ENCODE measurements around the gene HOMEZ. TPM values are rescaled to one million over a fixed set of nuclear protein-coding genes. Genes with fewer than 3 reads are reported as not detected.
A peak's percentile ranks its signal among the peaks of the same experiment; 100 is the strongest.

The HOMEZ gene
- polyA plus RNA-seq, 1 of the 3 experiments (the other 2 are of a cell fraction), result 7.7 TPM

GRCh38 chr14:23307146-23307530, 21.2 kb upstream of the HOMEZ start:
- no peak for TF ChIP-seq ZBTB33 (IDR thresholded peaks at IDR 0.05; ENCODE audit: borderline replicate concordance, low read depth)
- no peak for TF ChIP-seq MAX (IDR thresholded peaks at IDR 0.05; ENCODE audit: low read depth)
- TF ChIP-seq IRF3 (IDR thresholded peaks at IDR 0.05; ENCODE audit: low read depth, low read length), result no peak
- no peak for TF ChIP-seq EP300 (IDR thresholded peaks at IDR 0.05; ENCODE audit: borderline replicate concordance in 1 of 2, low read depth in 1 of 2, low read length in 1 of 2)
- Histone ChIP-seq H3K9ac (peak overlapping the region; percentile 95), H3K4me1 (ENCODE audit: control insufficient read depth in 1 of 2, insufficient read depth in 2 of 2, low read depth in 1 of 2, low read length in 1 of 2) (peaks cover 13 to 31% of the 10 kb centered on the region in 2 experiments), H3K27me3 (ENCODE audit: insufficient read depth) (no peaks in the 10 kb centered on the region), H3K9me3 (no peaks in the 10 kb centered on the region), H3K79me2 (ENCODE audit: insufficient read depth) (peaks cover 57% of the 10 kb centered on the region), H3K9me2 (no peaks in the 10 kb centered on the region), H2AFZ (ENCODE audit: low read depth) (no peak overlapping the region), H3K4me3 (ENCODE audit: low read depth in 2 of 2, low read length in 1 of 2) (peak overlapping the region; percentile 93 to 97), H3F3A (replicated peaks; ENCODE audit: insufficient read depth) (peaks cover 21% of the 10 kb centered on the region), H3K27ac (ENCODE audit: low read depth in 2 of 2, low read length in 1 of 2) (peak overlapping the region; percentile 76 to 91), H4K20me1 (ENCODE audit: insufficient read depth) (peaks cover 12% of the 10 kb centered on the region; the same call in 1 of the 2 replicates), H3K4me2 (peak overlapping the region; percentile 96), H3K36me3 (replicated peaks in 1 of 2; ENCODE audit: control insufficient read depth in 1 of 2, insufficient read depth in 2 of 2, low read length in 1 of 2) (peaks cover 28 to 32% of the 10 kb centered on the region in 2 experiments)
- 5% methylated on average over 5 of the region's 5 CpGs for WGBS (ENCODE audit: low lambda C conversion rate)
- CTCF ChIA-PET, result interaction anchor here (0.9 to 3.6 kb wide), 6 partner anchors 13 to 58 kb away, joined by 3 to 12 read pairs (median 4); partner anchors contain the start of genes EFS, HOMEZ and PABPN1
- POLR2A ChIA-PET, result interaction anchor here (0.7 to 3.9 kb wide), 3 partner anchors 14 to 59 kb away, joined by 3 to 34 read pairs (median 4); partner anchors contain the start of genes HOMEZ and PABPN1
- DNase-seq, result no peak

GRCh38 chr14:23306412-23307145, 20.6 kb upstream of the HOMEZ start, which contains the start of gene BCL2L2:
BCL2L2 (plus strand) TSS chr14:23306833; CDS start chr14:23307768, 935 bp downstream.
- DNase-seq, result peak; percentile 91
- Histone ChIP-seq H3K9me3 (no peaks in the 10 kb centered on the region), H3K36me3 (replicated peaks in 1 of 2; ENCODE audit: control insufficient read depth in 1 of 2, insufficient read depth in 2 of 2, low read length in 1 of 2) (peaks cover 23 to 31% of the 10 kb centered on the region in 2 experiments), H3K27ac (ENCODE audit: low read depth in 2 of 2, low read length in 1 of 2) (peak within 1 kb of the TSS; percentile 76 to 93), H2AFZ (ENCODE audit: low read depth) (peak within 1 kb of the TSS; percentile 93), H4K20me1 (ENCODE audit: insufficient read depth) (peaks cover 12% of the 10 kb centered on the region; the same call in 1 of the 2 replicates), H3K4me1 (ENCODE audit: control insufficient read depth in 1 of 2, insufficient read depth in 2 of 2, low read depth in 1 of 2, low read length in 1 of 2) (peaks cover 13 to 31% of the 10 kb centered on the region in 2 experiments), H3K79me2 (ENCODE audit: insufficient read depth) (peaks cover 52% of the 10 kb centered on the region), H3K9ac (peak within 1 kb of the TSS; percentile 95), H3K9me2 (no peaks in the 10 kb centered on the region), H3K4me2 (peak within 1 kb of the TSS; percentile 96), H3K27me3 (ENCODE audit: insufficient read depth) (no peaks in the 10 kb centered on the region), H3K4me3 (ENCODE audit: low read depth in 2 of 2, low read length in 1 of 2) (peak within 1 kb of the TSS; percentile 93 to 97), H3F3A (replicated peaks; ENCODE audit: insufficient read depth) (peaks cover 21% of the 10 kb centered on the region)
- CTCF ChIA-PET, result interaction anchor here (0.9 to 3.6 kb wide), 8 partner anchors 12 to 58 kb away, joined by 3 to 12 read pairs (median 4); partner anchors contain the start of genes EFS, HOMEZ and PABPN1
- POLR2A ChIA-PET, result interaction anchor here (0.7 to 3.9 kb wide), 3 partner anchors 15 to 59 kb away, joined by 3 to 34 read pairs (median 4); partner anchors contain the start of genes HOMEZ and PABPN1
- under 1% methylated on average over 19 of the region's 24 CpGs for WGBS (ENCODE audit: low lambda C conversion rate)
- TF ChIP-seq POLR2AphosphoS5 (IDR thresholded peaks at IDR 0.05; ENCODE audit: low read depth, low read length), result peak; percentile 87
- no peak for TF ChIP-seq FOXJ3 (CRISPR knock-in tag; IDR thresholded peaks at IDR 0.05)
- peak; percentile 82 for TF ChIP-seq MXI1 (IDR thresholded peaks at IDR 0.05; ENCODE audit: low read depth, low read length)
- TF ChIP-seq MAX (IDR thresholded peaks at IDR 0.05; ENCODE audit: low read depth), result peak; percentile 67
- peak; percentile 72 for TF ChIP-seq YY1 (IDR thresholded peaks at IDR 0.05; ENCODE audit: low read depth)
- TF ChIP-seq RAD21 (IDR thresholded peaks at IDR 0.05; ENCODE audit: low read length), result no peak
- TF ChIP-seq NFIC (IDR thresholded peaks at IDR 0.05; ENCODE audit: borderline replicate concordance), result no peak; the same call in 1 of the 2 replicates
- TF ChIP-seq USF1 (IDR thresholded peaks at IDR 0.05; ENCODE audit: borderline replicate concordance, low read depth), result no peak
- TF ChIP-seq SIN3A (IDR thresholded peaks at IDR 0.05; ENCODE audit: borderline replicate concordance, low read depth, low read length), result peak; percentile 84; the same call in 1 of the 2 replicates
- TF ChIP-seq EP300 (IDR thresholded peaks at IDR 0.05; ENCODE audit: borderline replicate concordance in 1 of 2, low read depth in 1 of 2, low read length in 1 of 2), result peak in 1 of 2 experiments; percentile 57; a peak in 1 of 4 replicates
- no peak for TF ChIP-seq FOXM1 (IDR thresholded peaks at IDR 0.05; ENCODE audit: low read depth)
- no peak for TF ChIP-seq REST (IDR thresholded peaks at IDR 0.05; ENCODE audit: low read depth, low read length)
